Measurements from ENCODE around the gene RAB14. TPM values are rescaled to one million over a fixed set of nuclear protein-coding genes. Genes with fewer than 3 reads are reported as not detected.

Gene RAB14
- total RNA-seq, 1 experiment from 2014 or later, result 36.0 TPM

DNA sequence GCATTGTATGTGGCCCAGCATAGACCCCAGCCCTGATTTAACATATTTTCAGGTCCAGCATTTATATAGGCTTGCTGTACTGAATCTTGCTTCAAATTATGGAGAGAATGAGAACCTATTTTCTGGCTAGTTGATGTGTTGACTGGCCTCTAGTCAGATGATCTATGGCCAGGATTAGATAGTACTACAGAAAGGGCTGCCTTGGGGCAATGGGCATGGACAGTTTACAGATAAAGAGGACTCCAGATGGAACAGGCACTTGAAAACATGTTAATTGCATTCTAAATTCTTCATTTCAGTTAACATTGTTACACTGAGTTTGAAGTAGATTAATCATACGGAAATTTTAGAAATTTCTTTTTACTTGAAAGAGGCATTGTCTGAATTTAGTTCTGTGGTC, 61.5 kb downstream of the RAB14 start:
- no peak for DNase-seq (ENCODE audit: low spot score)
- H3K4me3 Mint-ChIP-seq, result no peak overlapping the region
- H3K4me1 Mint-ChIP-seq, result peaks cover 15% of the 10 kb centered on the region
- no peak for ATAC-seq
- H3K27me3 Mint-ChIP-seq (ENCODE audit: low read depth), result no peaks in the 10 kb centered on the region
- TF ChIP-seq ZNF263 (CRISPR knock-in tag; IDR thresholded peaks at IDR 0.05; ENCODE audit: low read depth) (no peak), ZNF219 (CRISPR knock-in tag; IDR thresholded peaks at IDR 0.05; ENCODE audit: borderline replicate concordance) (no peak), FOXK1 (CRISPR knock-in tag; IDR thresholded peaks at IDR 0.05) (no peak), RELA (CRISPR knock-in tag; IDR thresholded peaks at IDR 0.05; ENCODE audit: borderline replicate concordance) (no peak), ZNF423 (CRISPR knock-in tag; IDR thresholded peaks at IDR 0.05) (no peak), GABPB1 (CRISPR knock-in tag; IDR thresholded peaks at IDR 0.05) (no peak), GTF2I (CRISPR knock-in tag; conservative IDR thresholded peaks at IDR 0.05) (no peak), GRHL2 (CRISPR knock-in tag; IDR thresholded peaks at IDR 0.05; ENCODE audit: insufficient replicate concordance, severe bottlenecking) (no peak), ELF4 (CRISPR knock-in tag; IDR thresholded peaks at IDR 0.05; ENCODE audit: low read depth) (no peak), TEAD1 (CRISPR knock-in tag; IDR thresholded peaks at IDR 0.05) (no peak), PRRX2 (CRISPR knock-in tag; IDR thresholded peaks at IDR 0.05) (no peak), ZNF121 (CRISPR knock-in tag; IDR thresholded peaks at IDR 0.05) (no peak)
- TF ChIP-seq, protein P1, sequence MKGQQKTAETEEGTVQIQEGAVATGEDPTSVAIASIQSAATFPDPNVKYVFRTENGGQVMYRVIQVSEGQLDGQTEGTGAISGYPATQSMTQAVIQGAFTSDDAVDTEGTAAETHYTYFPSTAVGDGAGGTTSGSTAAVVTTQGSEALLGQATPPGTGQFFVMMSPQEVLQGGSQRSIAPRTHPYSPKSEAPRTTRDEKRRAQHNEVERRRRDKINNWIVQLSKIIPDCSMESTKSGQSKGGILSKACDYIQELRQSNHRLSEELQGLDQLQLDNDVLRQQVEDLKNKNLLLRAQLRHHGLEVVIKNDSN (CRISPR knock-in tag; IDR thresholded peaks at IDR 0.05), result no peak
- TF ChIP-seq, protein P2, sequence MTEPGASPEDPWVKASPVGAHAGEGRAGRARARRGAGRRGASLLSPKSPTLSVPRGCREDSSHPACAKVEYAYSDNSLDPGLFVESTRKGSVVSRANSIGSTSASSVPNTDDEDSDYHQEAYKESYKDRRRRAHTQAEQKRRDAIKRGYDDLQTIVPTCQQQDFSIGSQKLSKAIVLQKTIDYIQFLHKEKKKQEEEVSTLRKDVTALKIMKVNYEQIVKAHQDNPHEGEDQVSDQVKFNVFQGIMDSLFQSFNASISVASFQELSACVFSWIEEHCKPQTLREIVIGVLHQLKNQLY (CRISPR knock-in tag; IDR thresholded peaks at IDR 0.05), result no peak
- TF ChIP-seq, protein P3, sequence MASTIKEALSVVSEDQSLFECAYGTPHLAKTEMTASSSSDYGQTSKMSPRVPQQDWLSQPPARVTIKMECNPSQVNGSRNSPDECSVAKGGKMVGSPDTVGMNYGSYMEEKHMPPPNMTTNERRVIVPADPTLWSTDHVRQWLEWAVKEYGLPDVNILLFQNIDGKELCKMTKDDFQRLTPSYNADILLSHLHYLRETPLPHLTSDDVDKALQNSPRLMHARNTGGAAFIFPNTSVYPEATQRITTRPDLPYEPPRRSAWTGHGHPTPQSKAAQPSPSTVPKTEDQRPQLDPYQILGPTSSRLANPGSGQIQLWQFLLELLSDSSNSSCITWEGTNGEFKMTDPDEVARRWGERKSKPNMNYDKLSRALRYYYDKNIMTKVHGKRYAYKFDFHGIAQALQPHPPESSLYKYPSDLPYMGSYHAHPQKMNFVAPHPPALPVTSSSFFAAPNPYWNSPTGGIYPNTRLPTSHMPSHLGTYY (CRISPR knock-in tag; IDR thresholded peaks at IDR 0.05), result no peak
- TF ChIP-seq, protein P4, sequence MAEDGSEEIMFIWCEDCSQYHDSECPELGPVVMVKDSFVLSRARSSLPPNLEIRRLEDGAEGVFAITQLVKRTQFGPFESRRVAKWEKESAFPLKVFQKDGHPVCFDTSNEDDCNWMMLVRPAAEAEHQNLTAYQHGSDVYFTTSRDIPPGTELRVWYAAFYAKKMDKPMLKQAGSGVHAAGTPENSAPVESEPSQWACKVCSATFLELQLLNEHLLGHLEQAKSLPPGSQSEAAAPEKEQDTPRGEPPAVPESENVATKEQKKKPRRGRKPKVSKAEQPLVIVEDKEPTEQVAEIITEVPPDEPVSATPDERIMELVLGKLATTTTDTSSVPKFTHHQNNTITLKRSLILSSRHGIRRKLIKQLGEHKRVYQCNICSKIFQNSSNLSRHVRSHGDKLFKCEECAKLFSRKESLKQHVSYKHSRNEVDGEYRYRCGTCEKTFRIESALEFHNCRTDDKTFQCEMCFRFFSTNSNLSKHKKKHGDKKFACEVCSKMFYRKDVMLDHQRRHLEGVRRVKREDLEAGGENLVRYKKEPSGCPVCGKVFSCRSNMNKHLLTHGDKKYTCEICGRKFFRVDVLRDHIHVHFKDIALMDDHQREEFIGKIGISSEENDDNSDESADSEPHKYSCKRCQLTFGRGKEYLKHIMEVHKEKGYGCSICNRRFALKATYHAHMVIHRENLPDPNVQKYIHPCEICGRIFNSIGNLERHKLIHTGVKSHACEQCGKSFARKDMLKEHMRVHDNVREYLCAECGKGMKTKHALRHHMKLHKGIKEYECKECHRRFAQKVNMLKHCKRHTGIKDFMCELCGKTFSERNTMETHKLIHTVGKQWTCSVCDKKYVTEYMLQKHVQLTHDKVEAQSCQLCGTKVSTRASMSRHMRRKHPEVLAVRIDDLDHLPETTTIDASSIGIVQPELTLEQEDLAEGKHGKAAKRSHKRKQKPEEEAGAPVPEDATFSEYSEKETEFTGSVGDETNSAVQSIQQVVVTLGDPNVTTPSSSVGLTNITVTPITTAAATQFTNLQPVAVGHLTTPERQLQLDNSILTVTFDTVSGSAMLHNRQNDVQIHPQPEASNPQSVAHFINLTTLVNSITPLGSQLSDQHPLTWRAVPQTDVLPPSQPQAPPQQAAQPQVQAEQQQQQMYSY (CRISPR knock-in tag; IDR thresholded peaks at IDR 0.05), result no peak
- TF ChIP-seq, protein P5, sequence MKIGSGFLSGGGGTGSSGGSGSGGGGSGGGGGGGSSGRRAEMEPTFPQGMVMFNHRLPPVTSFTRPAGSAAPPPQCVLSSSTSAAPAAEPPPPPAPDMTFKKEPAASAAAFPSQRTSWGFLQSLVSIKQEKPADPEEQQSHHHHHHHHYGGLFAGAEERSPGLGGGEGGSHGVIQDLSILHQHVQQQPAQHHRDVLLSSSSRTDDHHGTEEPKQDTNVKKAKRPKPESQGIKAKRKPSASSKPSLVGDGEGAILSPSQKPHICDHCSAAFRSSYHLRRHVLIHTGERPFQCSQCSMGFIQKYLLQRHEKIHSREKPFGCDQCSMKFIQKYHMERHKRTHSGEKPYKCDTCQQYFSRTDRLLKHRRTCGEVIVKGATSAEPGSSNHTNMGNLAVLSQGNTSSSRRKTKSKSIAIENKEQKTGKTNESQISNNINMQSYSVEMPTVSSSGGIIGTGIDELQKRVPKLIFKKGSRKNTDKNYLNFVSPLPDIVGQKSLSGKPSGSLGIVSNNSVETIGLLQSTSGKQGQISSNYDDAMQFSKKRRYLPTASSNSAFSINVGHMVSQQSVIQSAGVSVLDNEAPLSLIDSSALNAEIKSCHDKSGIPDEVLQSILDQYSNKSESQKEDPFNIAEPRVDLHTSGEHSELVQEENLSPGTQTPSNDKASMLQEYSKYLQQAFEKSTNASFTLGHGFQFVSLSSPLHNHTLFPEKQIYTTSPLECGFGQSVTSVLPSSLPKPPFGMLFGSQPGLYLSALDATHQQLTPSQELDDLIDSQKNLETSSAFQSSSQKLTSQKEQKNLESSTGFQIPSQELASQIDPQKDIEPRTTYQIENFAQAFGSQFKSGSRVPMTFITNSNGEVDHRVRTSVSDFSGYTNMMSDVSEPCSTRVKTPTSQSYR (CRISPR knock-in tag; IDR thresholded peaks at IDR 0.05), result no peak
- TF ChIP-seq, protein P6, sequence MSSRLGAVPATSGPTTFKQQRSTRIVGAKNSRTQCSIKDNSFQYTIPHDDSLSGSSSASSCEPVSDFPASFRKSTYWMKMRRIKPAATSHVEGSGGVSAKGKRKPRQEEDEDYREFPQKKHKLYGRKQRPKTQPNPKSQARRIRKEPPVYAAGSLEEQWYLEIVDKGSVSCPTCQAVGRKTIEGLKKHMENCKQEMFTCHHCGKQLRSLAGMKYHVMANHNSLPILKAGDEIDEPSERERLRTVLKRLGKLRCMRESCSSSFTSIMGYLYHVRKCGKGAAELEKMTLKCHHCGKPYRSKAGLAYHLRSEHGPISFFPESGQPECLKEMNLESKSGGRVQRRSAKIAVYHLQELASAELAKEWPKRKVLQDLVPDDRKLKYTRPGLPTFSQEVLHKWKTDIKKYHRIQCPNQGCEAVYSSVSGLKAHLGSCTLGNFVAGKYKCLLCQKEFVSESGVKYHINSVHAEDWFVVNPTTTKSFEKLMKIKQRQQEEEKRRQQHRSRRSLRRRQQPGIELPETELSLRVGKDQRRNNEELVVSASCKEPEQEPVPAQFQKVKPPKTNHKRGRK (CRISPR knock-in tag; IDR thresholded peaks at IDR 0.05; ENCODE audit: borderline replicate concordance), result no peak
- TF ChIP-seq, protein P7, sequence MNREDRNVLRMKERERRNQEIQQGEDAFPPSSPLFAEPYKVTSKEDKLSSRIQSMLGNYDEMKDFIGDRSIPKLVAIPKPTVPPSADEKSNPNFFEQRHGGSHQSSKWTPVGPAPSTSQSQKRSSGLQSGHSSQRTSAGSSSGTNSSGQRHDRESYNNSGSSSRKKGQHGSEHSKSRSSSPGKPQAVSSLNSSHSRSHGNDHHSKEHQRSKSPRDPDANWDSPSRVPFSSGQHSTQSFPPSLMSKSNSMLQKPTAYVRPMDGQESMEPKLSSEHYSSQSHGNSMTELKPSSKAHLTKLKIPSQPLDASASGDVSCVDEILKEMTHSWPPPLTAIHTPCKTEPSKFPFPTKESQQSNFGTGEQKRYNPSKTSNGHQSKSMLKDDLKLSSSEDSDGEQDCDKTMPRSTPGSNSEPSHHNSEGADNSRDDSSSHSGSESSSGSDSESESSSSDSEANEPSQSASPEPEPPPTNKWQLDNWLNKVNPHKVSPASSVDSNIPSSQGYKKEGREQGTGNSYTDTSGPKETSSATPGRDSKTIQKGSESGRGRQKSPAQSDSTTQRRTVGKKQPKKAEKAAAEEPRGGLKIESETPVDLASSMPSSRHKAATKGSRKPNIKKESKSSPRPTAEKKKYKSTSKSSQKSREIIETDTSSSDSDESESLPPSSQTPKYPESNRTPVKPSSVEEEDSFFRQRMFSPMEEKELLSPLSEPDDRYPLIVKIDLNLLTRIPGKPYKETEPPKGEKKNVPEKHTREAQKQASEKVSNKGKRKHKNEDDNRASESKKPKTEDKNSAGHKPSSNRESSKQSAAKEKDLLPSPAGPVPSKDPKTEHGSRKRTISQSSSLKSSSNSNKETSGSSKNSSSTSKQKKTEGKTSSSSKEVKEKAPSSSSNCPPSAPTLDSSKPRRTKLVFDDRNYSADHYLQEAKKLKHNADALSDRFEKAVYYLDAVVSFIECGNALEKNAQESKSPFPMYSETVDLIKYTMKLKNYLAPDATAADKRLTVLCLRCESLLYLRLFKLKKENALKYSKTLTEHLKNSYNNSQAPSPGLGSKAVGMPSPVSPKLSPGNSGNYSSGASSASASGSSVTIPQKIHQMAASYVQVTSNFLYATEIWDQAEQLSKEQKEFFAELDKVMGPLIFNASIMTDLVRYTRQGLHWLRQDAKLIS (CRISPR knock-in tag; IDR thresholded peaks at IDR 0.05; ENCODE audit: borderline replicate concordance), result no peak
- no peak overlapping the region for H3K27ac Mint-ChIP-seq
- peaks cover 15% of the 10 kb centered on the region; the same call in 1 of the 2 replicates for H3K36me3 Mint-ChIP-seq
- H3K9me3 Mint-ChIP-seq, result no peaks in the 10 kb centered on the region
- CTCF ChIA-PET, result no interaction called here
- POLR2A ChIA-PET, result no interaction called here
